ENCODE results near the gene DYNLL1. TPM values are rescaled to one million over a fixed set of nuclear protein-coding genes. Genes with fewer than 3 reads are reported as not detected.
"Not testable (repeated sequence)": the region's sequence is repeated elsewhere in the genome, so short reads cannot be mapped to it uniquely, and the experiment has no call there.

Gene DYNLL1
- total and polyA plus RNA-seq, 9 donors: 92.9 to 522 (median 256) TPM

GRCh38 chr12:120528861-120529525, 33.1 kb downstream of the DYNLL1 start, which contains the start of gene COQ5:
Gene COQ5, minus strand, starts transcription at chr12:120529158. Its CDS starts 17 bp downstream, at chr12:120529141.
- intact Hi-C loops (cut with DNase I): no loop called here
- Histone ChIP-seq H3K36me3 (no peaks in the 10 kb centered on the region), H3K4me3 (peak within 1 kb of the TSS; percentile 88), H3K27ac (peak within 1 kb of the TSS; percentile 87 to 88), H3K27me3 (no peaks in the 10 kb centered on the region), H3K9me3 (no peaks in the 10 kb centered on the region), H3K4me1 (ENCODE audit: insufficient read depth) (peaks cover 4% of the 10 kb centered on the region)
- peak; percentile 42 for TF ChIP-seq POLR2A (IDR thresholded peaks at IDR 0.05)
- no peak for TF ChIP-seq EP300 (IDR thresholded peaks at IDR 0.05)
- WGBS, 3 donors: 0 to 1% (median 1%) methylated on average over 38 of the region's 38 CpGs
- peak; percentile 80 to 93 (median 87) for DNase-seq

GRCh38 chr12:120529641-120530417, 33.9 kb downstream of the DYNLL1 start:
- WGBS, 3 donors: 14 to 38% (median 27%) methylated on average over 19 of the region's 19 CpGs

GRCh38 chr12:120530418-120530761, 34.5 kb downstream of the DYNLL1 start:
- H3K36me3 ChIP-seq; DNase-seq; H3K9me3 ChIP-seq; intact Hi-C loops (cut with DNase I); H3K27me3 ChIP-seq; H3K4me3 ChIP-seq; H3K4me1 ChIP-seq (ENCODE audit: insufficient read depth); H3K27ac ChIP-seq: not testable (repeated sequence)

More at GRCh38 chr12:120529641-120530417, 33.9 kb downstream of the DYNLL1 start:
- peaks cover 4% of the 10 kb centered on the region for H3K4me1 ChIP-seq (ENCODE audit: insufficient read depth)
- H3K36me3 ChIP-seq: no peaks in the 10 kb centered on the region
- no peak for TF ChIP-seq CTCF (IDR thresholded peaks at IDR 0.05)
- no peak for TF ChIP-seq EP300 (IDR thresholded peaks at IDR 0.05)
- TF ChIP-seq POLR2A (IDR thresholded peaks at IDR 0.05): no peak
- H3K27ac ChIP-seq: peak overlapping the region; percentile 87 to 88
- intact Hi-C loops (cut with DNase I): no loop called here
- DNase-seq: no peak
- no peaks in the 10 kb centered on the region for H3K27me3 ChIP-seq
- H3K9me3 ChIP-seq: no peaks in the 10 kb centered on the region
- H3K4me3 ChIP-seq: peak overlapping the region; percentile 88

GRCh38 chr12:120532701-120533238, 36.9 kb downstream of the DYNLL1 start:
- H3K9me3 ChIP-seq: no peaks in the 10 kb centered on the region
- no peak overlapping the region for H3K27ac ChIP-seq
- no peak overlapping the region for H3K4me3 ChIP-seq
- no peak for DNase-seq
- H3K4me1 ChIP-seq (ENCODE audit: insufficient read depth): peaks cover 18% of the 10 kb centered on the region
- no peaks in the 10 kb centered on the region for H3K36me3 ChIP-seq
- H3K27me3 ChIP-seq: no peaks in the 10 kb centered on the region
- TF ChIP-seq CTCF (IDR thresholded peaks at IDR 0.05) (no peak), EP300 (IDR thresholded peaks at IDR 0.05) (no peak), POLR2A (IDR thresholded peaks at IDR 0.05) (no peak)
- intact Hi-C loops (cut with DNase I): no loop called here
- WGBS, 3 donors: 68 to 78% (median 73%) methylated on average over 4 of the region's 4 CpGs

GRCh38 chr12:120534203-120534702, 38.3 kb downstream of the DYNLL1 start, which contains the start of gene RNF10:
Gene RNF10, plus strand, starts transcription at chr12:120534356. Its CDS starts 456 bp downstream, at chr12:120534812.
- Histone ChIP-seq H3K36me3 (no peaks in the 10 kb centered on the region), H3K4me3 (peak within 1 kb of the TSS; percentile 81), H3K9me3 (no peaks in the 10 kb centered on the region), H3K4me1 (ENCODE audit: insufficient read depth) (peaks cover 22% of the 10 kb centered on the region), H3K27me3 (no peaks in the 10 kb centered on the region), H3K27ac (peak within 1 kb of the TSS; percentile 70 to 76)
- TF ChIP-seq POLR2A (IDR thresholded peaks at IDR 0.05): peak; percentile 96
- no peak for TF ChIP-seq EP300 (IDR thresholded peaks at IDR 0.05)
- intact Hi-C loops (cut with DNase I): no loop called here
- DNase-seq: peak; percentile 74 to 85 (median 83)
- WGBS, 3 donors: 0 to 1% (median 0%) methylated on average over 42 to 43 of the region's 43 CpGs
